SJSA1 (cell line): Measurements from ENCODE around the gene USP35. TPM values are rescaled to one million over a fixed set of nuclear protein-coding genes. Genes with fewer than 3 reads are reported as not detected.

Source experiments
- DNase-seq, 2 experiments: peaks; one replicate each; pipeline ENCODE4 v3.0.0-alpha.2; 2015 to 2020; ENCODE audit warnings: low spot score in 2 of 2, low read depth in 1 of 2
- H3K27ac ChIP-seq: fragments of 250-450 bp; sonication (Bioruptor Pico); 2 replicates; pipeline ENCODE4 v1.5.1; 2020; ENCODE audit warnings: mild to moderate bottlenecking, moderate library complexity
- H3K27me3 ChIP-seq: fragments of 250-450 bp; sonication (Bioruptor Pico); replicated peaks from 2 replicates; pipeline ENCODE4 v1.5.1; 2020; ENCODE audit warnings: mild to moderate bottlenecking, moderate library complexity
- H3K36me3 ChIP-seq: fragments of 250-450 bp; sonication (Bioruptor Pico); 2 replicates; pipeline ENCODE4 v1.5.1; 2020; ENCODE audit warnings: mild to moderate bottlenecking
- H3K4me1 ChIP-seq: fragments of 250-450 bp; sonication (Bioruptor Pico); replicated peaks from 2 replicates; pipeline ENCODE4 v1.6.1; 2021; ENCODE audit warnings: mild to moderate bottlenecking
- H3K4me3 ChIP-seq: fragments of 250-450 bp; sonication (Bioruptor Pico); 2 replicates; pipeline ENCODE4 v1.5.1; 2020; ENCODE audit warnings: mild to moderate bottlenecking
- H3K9me3 ChIP-seq: fragments of 250-450 bp; sonication (Bioruptor Pico); replicated peaks from 2 replicates; pipeline ENCODE4 v1.5.1; 2020; ENCODE audit warnings: mild to moderate bottlenecking
- total RNA-seq: library from RNA; depleted of rRNA; stranded (reverse); fragments of >200 nt; shearing (Covaris generic); gene quantifications from 2 replicates; pipeline ENCODE4 v1.2.3, GENCODE V29; 2014

The USP35 gene
- total RNA-seq, 1 experiment from 2014 or later, result 3.4 TPM

GRCh38 chr11:78177216-78177615 is 11.5 kb upstream of the USP35 start:
- Histone ChIP-seq H3K4me1 (no peaks in the 10 kb centered on the region), H3K4me3 (no peak overlapping the region), H3K27ac (no peak overlapping the region), H3K27me3 (no peaks in the 10 kb centered on the region), H3K9me3 (no peaks in the 10 kb centered on the region), H3K36me3 (peaks cover 3% of the 10 kb centered on the region; the same call in 1 of the 2 replicates)
- DNase-seq, result no peak

GRCh38 chr11:78179459-78180071 is 9.2 kb upstream of the USP35 start:
- no peak for DNase-seq
- no peak overlapping the region for H3K4me3 ChIP-seq
- H3K27me3 ChIP-seq, result no peaks in the 10 kb centered on the region
- H3K27ac ChIP-seq, result no peak overlapping the region
- no peaks in the 10 kb centered on the region for H3K4me1 ChIP-seq
- H3K9me3 ChIP-seq, result no peaks in the 10 kb centered on the region
- H3K36me3 ChIP-seq, result no peaks in the 10 kb centered on the region

DNA sequence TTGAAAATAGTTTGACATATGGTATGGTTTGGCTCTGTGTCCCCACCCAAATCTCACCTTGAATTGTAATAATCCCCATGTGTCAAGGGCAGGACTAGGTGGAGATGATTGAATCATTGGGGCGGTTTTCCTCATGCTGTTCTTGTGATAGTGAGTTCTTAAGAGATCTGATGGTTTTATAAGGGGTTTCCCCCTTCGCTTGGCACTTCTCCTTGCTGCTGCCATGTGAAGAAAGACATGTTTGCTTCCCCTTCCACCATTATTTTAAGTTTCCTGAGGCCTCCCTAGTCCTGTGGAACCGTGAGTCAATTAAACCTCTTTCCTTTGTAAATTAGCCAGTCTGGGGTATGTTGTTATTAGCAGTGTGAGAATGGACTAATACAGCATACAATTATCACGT is 8.0 kb upstream of the USP35 start:
- Histone ChIP-seq H3K27me3 (no peaks in the 10 kb centered on the region), H3K4me3 (no peak overlapping the region), H3K36me3 (no peaks in the 10 kb centered on the region), H3K4me1 (peaks cover 5% of the 10 kb centered on the region), H3K27ac (no peak overlapping the region), H3K9me3 (no peaks in the 10 kb centered on the region)
- no peak for DNase-seq

DNA sequence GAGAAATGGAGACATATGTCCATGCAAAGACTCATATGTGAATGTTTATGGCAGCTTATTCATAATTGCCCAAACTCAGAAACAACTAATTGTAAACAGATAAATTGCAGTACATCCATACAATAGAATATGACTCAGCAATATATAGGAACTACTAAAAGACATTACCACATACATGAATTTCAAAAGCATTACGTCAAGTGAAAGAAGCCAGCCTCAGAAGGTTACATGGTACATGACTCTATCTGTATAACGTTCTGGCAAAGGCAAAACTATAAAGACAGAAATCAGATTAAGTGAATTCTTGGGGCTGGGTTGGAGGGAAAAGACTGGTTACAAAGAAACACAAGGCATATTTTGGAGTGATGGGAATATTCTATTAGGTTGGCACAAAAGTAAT is 7.5 kb upstream of the USP35 start:
- DNase-seq, result no peak

GRCh38 chr11:78187366-78188285 is 1.1 kb upstream of the USP35 start:
- Histone ChIP-seq H3K9me3 (no peaks in the 10 kb centered on the region), H3K27ac (no peak overlapping the region), H3K27me3 (no peaks in the 10 kb centered on the region), H3K36me3 (no peaks in the 10 kb centered on the region), H3K4me1 (peaks cover 18% of the 10 kb centered on the region), H3K4me3 (peak overlapping the region; percentile 72)
- no peak for DNase-seq

More for the DNA sequence above, 7.5 kb upstream of the USP35 start:
- Histone ChIP-seq H3K4me1 (peaks cover 9% of the 10 kb centered on the region), H3K27me3 (no peaks in the 10 kb centered on the region), H3K9me3 (no peaks in the 10 kb centered on the region), H3K4me3 (no peak overlapping the region), H3K36me3 (no peaks in the 10 kb centered on the region), H3K27ac (no peak overlapping the region)

DNA sequence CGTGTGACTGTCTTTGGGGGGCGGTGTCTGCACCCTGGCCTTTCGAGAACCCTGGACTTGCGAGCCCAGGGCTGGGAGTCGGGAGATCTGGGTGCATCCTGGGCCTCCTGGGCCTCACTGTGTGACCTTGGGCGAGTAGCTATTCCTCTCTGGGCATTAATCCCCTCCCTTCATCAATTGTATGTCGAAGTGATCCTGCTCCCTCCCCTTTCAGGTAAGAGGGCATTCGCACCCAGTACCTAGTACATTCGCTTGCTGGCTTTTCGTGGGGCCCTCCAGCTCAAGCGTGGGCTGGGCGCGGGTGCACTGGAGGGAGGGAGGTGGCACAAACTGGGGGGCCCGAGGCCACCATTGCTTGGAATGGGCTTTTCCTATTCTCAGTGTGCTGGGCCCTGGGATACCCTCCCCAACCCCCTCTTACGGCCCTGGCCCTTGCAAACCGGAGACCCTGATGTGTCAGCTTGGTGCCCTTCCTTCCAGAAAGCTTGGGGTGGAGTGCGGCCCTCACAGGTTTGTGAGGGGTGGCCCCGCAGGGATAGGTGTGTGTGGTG is 530 bp downstream of the USP35 start:
- peaks cover 18% of the 10 kb centered on the region for H3K4me1 ChIP-seq
- no peaks in the 10 kb centered on the region for H3K36me3 ChIP-seq
- no peaks in the 10 kb centered on the region for H3K27me3 ChIP-seq
- no peaks in the 10 kb centered on the region for H3K9me3 ChIP-seq
- H3K4me3 ChIP-seq, result peak overlapping the region; percentile 72
- no peak overlapping the region for H3K27ac ChIP-seq
- peak in 1 of 2 experiments; percentile 1 for DNase-seq

DNA sequence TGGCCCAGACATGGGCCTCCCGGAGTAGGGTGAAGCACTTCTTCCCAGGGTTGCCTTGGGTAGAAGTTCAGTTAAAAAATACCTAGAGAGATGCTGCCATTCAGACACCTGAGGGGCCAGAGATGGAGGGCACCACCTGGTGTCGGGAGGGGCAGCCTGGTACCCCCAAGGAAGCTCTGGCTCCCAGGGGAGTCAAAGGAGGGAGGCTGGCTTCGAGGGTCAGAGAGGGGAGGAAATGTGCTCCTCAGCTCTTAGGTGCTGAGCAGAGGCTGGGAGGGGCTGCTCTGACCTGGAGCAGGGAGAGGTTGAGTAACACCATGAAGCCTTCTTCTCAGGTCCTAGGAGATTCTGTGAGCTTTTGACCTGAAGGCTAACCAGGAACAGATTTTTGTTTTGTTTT is 1.1 kb downstream of the USP35 start:
- H3K27ac ChIP-seq, result no peak overlapping the region
- no peaks in the 10 kb centered on the region for H3K9me3 ChIP-seq
- no peaks in the 10 kb centered on the region for H3K27me3 ChIP-seq
- H3K36me3 ChIP-seq, result no peaks in the 10 kb centered on the region
- H3K4me3 ChIP-seq, result peak overlapping the region; percentile 72
- DNase-seq, result no peak
- peaks cover 18% of the 10 kb centered on the region for H3K4me1 ChIP-seq

DNA sequence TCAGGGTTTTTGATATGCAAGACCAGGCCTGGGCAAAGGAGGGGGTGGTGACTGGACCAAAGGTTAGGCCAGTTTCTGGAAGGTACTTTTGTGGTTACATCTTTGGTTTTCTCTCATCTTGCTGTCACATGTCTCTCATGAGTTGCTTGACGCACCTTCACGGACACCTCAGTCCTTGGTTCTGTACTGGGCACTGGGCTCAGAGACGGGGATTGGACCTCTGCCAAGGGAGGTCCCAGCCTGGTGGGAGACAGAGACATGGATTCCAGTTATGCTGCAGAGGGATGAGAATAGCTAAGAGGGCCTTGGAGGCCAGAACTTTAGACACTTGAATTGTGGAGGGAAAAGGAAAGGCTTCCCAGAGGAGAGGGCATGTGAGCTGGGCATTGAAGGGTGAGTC is 1.7 kb downstream of the USP35 start:
- H3K36me3 ChIP-seq, result no peaks in the 10 kb centered on the region
- no peak for DNase-seq
- H3K27ac ChIP-seq, result no peak overlapping the region
- no peaks in the 10 kb centered on the region for H3K27me3 ChIP-seq
- H3K9me3 ChIP-seq, result no peaks in the 10 kb centered on the region
- no peak overlapping the region for H3K4me3 ChIP-seq
- H3K4me1 ChIP-seq, result peaks cover 17% of the 10 kb centered on the region

DNA sequence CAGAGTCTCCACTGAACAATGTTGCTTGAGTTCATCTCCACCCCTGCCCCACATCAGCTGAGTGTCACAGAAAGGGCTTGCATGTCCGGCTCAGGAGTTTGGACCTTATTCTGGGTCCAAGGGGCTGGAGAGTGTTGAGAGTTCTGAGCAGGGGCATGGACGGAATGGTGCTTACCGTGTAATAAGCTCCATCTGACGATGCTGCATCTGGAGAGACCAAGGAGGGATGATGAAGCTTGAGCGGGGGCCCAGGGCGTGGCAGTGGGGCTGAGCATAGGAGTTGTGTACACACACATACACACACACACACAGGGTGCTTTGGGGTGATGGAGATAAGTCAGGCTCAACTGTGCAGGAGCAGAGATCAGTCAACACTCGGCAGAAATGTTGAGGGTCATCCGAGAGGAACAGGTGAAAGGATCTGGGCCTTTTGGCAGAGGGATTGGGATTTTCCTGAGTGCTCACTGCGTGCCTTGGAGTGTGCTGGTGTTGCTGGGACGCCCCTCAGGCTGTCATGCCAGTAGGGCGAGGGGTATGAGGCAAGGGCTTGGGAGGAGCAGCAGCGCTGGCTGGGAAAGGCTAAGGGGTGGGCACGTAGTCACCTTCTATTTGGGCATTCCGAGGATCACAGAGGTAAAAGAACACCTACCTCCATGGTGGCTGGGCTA is 2.3 kb downstream of the USP35 start:
- DNase-seq, result no peak
- no peaks in the 10 kb centered on the region for H3K36me3 ChIP-seq
- H3K4me3 ChIP-seq, result no peak overlapping the region
- peaks cover 11% of the 10 kb centered on the region for H3K4me1 ChIP-seq
- H3K27ac ChIP-seq, result no peak overlapping the region
- H3K9me3 ChIP-seq, result no peaks in the 10 kb centered on the region
- H3K27me3 ChIP-seq, result no peaks in the 10 kb centered on the region

DNA sequence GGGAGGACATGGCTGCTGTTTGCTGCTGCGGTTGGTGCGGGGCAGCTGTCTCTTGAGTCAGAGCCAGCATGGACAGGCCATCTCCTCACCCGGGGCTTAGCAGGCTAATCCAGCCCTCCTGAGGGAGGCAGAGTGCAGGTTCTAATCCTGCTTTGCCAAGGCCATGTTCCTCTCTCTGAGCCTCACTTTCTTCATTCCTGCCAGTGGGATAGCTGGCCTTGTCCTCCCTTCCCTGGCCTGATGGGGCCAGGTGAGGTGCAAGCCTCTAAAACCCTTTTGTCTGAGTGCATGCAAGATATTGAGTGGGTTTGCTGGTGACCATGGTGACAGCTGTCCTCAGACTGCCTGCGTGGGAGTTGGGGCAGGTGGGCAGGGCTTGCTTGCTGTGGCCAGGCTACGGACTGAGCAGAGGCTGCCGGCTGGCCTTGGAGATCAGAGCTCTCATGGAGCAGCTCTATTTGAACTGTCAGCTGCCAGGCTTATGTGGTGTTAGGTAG is 3.6 kb downstream of the USP35 start:
- no peak overlapping the region for H3K27ac ChIP-seq
- no peaks in the 10 kb centered on the region for H3K36me3 ChIP-seq
- no peaks in the 10 kb centered on the region for H3K27me3 ChIP-seq
- H3K4me1 ChIP-seq, result 0 out of 2 replicates have a peak, but pooled peaks cover 9% of the 10 kb centered on the region
- no peak for DNase-seq
- no peaks in the 10 kb centered on the region for H3K9me3 ChIP-seq
- H3K4me3 ChIP-seq, result no peak overlapping the region

GRCh38 chr11:78192911-78193351 is 4.2 kb downstream of the USP35 start:
- no peak overlapping the region for H3K27ac ChIP-seq
- H3K4me3 ChIP-seq, result no peak overlapping the region
- DNase-seq, result no peak
- no peaks in the 10 kb centered on the region for H3K9me3 ChIP-seq
- H3K27me3 ChIP-seq, result no peaks in the 10 kb centered on the region
- H3K4me1 ChIP-seq, result 0 out of 2 replicates have a peak, but pooled peaks cover 7% of the 10 kb centered on the region
- no peaks in the 10 kb centered on the region for H3K36me3 ChIP-seq

DNA sequence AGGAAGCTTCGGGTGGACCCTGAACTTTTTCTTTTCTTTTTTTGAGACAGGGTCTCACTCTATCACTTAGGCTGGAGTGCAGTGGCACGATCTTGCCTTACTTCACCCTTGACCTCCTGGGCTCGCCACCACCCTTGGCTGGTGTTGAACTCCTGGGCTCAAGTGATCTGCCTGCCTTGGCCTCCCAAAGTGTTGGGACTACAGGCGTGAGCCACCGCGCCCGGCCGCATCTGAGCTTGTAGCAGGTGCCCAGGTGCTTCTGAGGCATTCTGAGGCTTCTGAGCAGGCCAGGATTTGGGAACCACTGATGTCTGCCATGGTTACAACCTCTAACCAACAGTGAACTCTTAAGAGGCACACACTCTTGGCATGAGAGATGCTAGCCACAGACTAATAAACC is 5.1 kb downstream of the USP35 start:
- Histone ChIP-seq H3K27ac (no peak overlapping the region), H3K4me1 (0 out of 2 replicates have a peak, but pooled peaks cover 7% of the 10 kb centered on the region), H3K36me3 (no peaks in the 10 kb centered on the region), H3K9me3 (no peaks in the 10 kb centered on the region), H3K4me3 (no peak overlapping the region), H3K27me3 (no peaks in the 10 kb centered on the region)
- DNase-seq, result no peak

GRCh38 chr11:78194490-78194889 is 5.8 kb downstream of the USP35 start:
- DNase-seq, result no peak
- Histone ChIP-seq H3K9me3 (no peaks in the 10 kb centered on the region), H3K27me3 (no peaks in the 10 kb centered on the region)

More at GRCh38 chr11:78194490-78194889, 5.8 kb downstream of the USP35 start:
- H3K4me3 ChIP-seq, result no peak overlapping the region
- no peak overlapping the region for H3K27ac ChIP-seq
- 0 out of 2 replicates have a peak, but pooled peaks cover 4% of the 10 kb centered on the region for H3K4me1 ChIP-seq
- H3K36me3 ChIP-seq, result no peaks in the 10 kb centered on the region
